HL-60/S4 treated with retinoic acid at 250 ng/mL for 4 days and 3 days (cell line): Measurements from ENCODE around the gene CSRP2.

Experiments
- in situ Hi-C: fragments of 300-500 bp; cut with MboI; formaldehyde crosslinking; loops from 2 replicates; pipeline ENCODE4 v1.7.0; 2022; ENCODE audit warnings: low sequenced_read_pairs

CSRP2 gene

DNA sequence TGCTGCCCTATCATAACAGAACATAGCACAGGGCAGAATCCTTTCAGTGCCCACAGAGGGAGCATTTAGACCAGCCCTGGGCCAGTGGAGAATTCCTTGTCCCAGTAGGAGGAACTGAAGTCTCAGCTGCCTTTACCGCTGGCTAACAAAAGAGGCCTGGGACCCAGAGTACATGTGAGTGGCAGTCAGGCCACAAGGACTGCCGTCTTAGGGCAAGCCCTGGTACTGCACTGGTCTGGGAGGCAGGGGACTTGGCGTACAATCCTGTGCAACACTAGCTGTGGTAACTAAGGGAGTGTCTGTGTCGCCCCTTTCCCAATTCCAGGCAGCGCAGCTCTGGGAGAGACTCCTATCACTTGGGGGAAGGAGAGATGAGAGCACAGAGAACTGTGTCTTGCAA lies 17.0 kb upstream of the CSRP2 start:
- in situ Hi-C loops = no loop called here

DNA sequence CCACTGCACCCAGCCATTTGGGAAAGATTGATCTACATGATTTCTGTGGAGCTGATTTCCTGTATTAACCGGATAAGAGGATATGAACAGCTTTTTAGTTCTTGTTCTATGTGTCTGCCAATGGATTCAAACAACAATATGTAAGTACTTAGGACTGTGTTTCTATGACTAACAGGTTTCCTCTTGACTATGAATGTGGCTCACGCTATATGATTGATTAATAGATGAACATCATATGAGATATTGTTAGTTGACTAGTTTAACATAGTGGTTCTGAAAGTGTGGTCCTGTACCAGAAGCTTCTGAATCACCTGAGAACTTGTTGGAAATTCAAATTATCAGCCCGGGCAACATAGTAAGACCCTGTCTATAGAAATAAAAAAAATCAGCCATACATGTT lies 12.8 kb upstream of the CSRP2 start:
- in situ Hi-C loops = no loop called here

- in situ Hi-C loops = no loop called here
Observed at GRCh38 chr12:76890151-76891143, 11.6 kb upstream of the CSRP2 start.

DNA sequence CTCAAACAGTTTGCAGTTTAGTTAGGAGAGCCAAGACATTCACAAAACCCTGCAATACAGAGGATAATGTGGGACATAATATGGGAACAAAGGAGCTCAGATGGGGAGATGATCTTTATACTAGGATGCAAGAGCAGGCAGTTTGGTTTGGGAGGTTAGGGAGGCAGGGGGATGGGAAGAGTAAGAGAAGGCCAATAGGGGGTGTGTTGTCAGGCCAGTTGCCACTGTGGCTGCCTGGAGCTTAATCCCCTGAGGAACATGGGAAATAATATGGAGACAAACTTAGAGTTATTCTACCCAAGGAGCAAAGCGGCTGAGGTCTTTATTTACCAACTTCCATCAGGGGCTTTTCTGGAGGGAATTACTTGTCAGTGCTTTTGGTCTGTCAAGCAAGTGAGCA lies 10.0 kb upstream of the CSRP2 start:
- in situ Hi-C loops = no loop called here

GRCh38 chr12:76883811-76884210 lies 5.0 kb upstream of the CSRP2 start:
- in situ Hi-C loops = no loop called here

GRCh38 chr12:76883151-76883550 lies 4.3 kb upstream of the CSRP2 start:
- in situ Hi-C loops = no loop called here

GRCh38 chr12:76882367-76882766 lies 3.5 kb upstream of the CSRP2 start:
- in situ Hi-C loops = no loop called here

DNA sequence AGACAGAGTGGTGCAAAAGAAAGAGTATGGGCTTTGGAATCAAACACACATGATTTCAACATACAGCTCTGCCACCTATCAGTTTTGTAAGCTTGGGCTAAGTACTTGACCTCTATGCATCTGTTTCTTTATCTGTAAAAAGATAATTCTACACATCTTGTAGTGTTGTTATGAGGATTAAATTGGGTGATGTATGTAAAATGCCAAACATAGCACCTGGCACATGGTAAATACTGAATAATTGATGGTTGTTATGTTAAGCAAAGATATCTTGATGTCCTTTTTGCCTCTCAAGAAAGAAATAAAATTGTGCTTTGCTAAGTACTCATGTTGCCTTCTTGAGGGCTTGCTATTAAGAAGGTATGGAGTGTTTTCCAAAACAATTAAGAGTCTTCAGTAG lies 2.3 kb upstream of the CSRP2 start:
- in situ Hi-C loops = no loop called here

DNA sequence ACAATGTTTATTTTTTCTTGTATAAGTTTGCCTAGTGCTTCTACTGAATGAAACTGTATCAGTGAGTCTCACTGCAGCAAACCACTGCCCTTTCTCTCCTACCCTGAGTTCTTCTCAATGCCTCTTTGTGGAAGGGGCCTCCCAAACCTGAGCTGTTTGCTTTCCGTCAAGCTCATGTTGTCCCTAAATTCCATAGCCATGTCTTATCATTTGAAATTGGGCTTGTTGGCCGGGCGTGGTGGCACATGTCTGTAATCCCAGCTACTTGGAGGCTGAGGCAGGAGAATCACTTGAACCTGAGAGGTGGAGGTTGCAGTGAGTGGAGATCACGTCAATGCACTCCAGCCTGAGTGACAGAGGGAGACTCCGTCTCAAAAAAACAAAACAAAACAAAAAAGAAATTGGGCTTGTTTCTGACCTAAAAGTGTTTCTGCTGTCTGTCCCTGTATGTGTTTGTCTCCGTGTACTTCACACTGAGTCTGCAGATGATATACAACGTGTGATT lies 1.8 kb upstream of the CSRP2 start:
- in situ Hi-C loops = no loop called here

DNA sequence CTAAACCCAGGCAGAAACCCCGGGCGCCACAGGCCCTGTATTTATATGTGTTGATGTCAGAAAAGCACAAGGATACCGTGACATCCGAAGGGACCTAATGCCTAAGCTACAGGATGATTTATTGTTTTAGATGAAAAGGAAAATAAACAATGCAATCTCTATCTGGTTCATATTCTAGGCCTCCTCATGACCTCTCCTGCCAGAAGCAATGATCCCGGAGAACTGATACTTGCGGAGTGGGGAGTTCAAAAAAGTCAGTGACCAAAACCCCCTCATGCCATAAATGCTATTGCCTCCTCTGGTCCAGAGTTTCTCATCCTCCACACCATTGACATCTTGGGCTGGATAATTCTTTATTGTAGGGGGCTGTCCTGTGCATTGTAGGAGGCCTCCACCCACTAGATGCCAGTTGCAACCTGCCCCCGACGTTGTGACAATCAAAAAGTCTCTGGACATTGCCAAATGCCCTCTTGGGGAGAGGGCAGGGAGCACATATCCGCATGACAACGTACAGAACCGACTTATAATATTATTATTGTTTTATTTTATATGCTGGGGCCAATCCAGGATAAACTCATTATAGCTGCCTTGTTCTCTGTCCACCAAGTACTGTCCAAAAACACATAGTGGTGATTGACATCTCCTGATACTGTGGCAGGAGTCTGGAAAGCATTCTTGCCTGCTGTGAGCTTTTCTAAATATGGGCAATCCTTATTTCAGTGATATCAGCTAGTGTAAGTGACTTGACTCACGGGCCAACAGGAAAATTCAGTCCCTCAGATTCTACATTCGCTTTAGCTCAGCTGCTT lies 1.1 kb upstream of the CSRP2 start:
- in situ Hi-C loops = no loop called here

DNA sequence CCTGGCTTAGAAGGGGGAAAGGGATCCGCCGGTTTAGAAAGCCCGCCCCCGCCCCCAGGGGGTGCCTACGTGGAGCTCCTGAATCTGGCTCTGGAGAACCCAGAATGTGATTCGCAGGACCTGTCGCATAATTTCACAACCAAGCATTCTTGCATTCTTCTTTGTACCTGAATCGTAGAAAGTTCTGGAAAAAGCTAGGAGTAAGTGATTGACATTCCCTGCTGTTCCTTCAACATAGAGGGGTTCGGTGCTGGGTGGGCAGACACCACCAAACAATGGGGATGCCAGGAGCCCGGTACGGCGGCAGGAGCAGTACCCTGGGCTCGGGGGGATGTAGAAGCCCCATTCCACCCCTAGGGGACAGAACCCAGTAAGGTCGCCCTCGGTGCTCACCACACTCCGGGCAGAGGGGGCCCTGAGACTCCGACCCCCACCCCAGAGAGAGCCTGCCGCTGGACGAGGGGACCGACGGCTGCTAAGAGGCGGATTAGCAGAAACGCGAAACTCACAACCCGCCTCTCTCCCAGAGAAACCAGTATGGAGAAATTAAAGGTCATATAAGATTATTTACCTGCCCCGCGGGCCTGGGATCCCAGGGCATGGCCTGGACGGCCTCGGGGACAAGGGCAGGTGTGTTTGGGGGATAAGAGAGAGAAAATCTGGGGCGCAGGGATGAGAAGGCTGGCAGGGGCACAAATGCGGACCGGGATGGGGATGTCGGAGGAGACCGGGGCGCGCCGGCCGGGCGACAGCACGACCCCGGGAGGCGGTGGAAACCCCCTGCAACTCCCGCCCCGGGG lies 520 bp downstream of the CSRP2 start:
- in situ Hi-C loops = no loop called here

DNA sequence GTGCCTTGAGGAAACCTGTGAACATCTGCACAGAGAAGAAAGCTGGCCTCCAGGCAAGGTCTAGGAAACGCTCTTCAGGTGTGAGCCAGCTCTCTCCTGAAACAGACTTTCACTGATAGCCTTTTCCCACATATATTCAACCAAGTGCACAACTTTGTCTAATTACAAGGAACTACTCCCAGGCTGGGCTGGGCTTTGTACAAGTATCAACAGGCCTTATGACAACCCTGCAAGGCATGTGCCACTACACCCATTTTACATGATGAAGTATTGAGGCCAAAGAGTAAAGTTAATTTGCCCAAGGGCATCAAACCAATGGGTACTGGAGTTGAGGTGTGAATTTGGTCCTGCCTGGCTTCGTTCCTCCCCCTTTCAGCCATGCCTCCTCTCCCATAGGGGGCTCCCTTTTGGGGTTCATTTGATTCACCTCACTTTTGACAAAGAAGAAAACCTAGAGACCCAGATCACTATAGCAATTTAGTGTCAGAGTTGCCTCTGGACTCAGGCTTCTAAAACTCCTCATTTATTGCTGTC lies 2.1 kb downstream of the CSRP2 start:
- in situ Hi-C loops = no loop called here

- in situ Hi-C loops = no loop called here
Observed at GRCh38 chr12:76874491-76875190, 4.2 kb downstream of the CSRP2 start.

- in situ Hi-C loops = no loop called here
Observed at GRCh38 chr12:76874027-76874426, 4.8 kb downstream of the CSRP2 start.

DNA sequence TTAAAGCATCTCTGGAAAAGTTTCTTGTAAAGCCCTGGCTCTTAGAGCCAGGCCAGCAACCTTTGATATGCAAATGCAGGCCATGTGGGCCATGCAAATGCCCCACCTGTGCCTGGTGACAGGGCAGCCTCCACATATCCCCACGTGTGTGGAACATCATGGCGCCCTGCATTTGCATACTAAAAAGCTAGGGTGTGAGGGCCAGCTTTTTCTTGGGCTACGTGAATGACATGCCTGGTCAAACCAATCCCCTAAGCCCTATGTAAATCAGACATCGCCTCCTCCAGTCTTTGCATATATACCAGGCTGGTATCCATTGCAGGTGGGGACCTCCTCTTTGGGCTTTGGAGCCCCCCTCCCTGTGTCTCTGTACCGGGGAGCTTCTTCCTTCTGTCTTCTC lies 6.4 kb downstream of the CSRP2 start:
- in situ Hi-C loops = no loop called here

DNA sequence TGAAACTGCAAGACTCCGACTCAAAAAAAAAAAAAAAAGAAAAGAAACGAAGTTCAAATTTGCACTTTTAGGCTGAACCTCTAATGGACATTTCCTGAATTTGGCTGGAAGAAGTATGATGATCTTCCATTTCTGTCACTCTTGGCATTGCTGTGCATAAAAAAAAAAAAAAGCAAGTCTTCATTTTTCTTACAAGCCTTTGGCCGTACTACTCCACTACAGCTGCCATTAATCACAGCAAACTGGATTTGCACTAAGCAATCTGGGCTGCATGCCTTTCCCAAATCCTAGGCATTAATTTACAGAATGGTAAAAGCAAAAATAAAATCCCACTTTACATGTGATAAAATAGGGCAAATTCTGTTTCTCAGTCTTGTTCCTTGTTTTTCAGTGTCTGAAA lies 7.1 kb downstream of the CSRP2 start:
- in situ Hi-C loops = no loop called here

DNA sequence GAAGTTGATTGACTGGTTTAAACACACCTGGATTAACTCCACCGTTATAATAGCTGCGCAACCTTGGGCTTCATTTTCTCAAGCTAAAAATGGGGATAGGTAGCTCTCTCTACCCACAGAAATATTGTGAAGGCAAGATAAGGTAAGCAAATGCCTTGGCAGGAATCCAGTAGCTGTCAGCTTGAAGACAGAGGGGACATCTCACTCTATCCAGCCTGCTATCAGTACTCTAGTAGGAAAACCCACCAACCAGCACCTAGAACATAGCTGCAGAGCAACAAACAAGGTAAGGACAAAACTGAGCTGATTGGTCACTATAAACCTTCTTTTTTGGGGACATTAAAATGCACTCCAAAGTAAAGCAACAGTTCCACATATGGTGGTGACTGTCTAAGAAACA lies 7.7 kb downstream of the CSRP2 start:
- in situ Hi-C loops = no loop called here

DNA sequence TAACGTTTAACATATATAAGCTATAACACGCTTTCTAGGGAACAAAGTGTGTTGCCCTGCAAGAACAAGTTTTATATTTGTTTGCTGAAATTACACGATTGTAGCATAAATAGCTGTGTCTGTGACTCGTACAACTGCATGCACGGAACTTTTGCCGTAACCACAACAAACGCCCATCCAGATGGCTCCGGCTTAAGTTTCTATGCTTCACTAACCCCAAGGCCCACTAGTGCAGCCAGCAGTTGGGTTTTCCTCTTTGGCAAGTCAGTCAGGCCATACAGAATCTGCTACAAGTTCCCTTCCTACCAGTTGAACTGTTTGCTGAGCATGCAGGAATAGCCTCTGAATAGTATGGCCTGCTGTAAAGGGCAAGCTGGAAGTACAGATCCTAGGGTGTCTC lies 12.1 kb downstream of the CSRP2 start:
- in situ Hi-C loops = no loop called here

DNA sequence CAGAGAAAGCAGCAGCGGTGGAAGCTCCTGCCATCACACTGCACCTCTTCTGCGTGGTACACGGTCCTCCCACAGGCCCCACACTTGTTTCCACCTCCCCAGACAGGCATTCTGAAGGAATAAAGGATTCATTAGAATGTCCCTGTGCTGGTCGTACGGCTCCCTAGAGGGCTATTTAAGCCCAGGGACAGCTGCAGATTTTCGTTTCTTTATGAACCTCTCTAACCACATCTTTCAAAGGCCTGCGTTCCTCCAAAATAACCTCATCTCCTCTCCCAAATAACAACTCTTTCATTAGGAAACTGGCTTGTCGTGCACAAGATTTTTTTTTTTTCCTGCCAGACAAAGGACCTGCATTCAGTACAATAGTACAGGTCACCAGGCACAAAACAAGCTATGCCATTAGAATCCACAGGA lies 12.7 kb downstream of the CSRP2 start:
- in situ Hi-C loops = no loop called here

DNA sequence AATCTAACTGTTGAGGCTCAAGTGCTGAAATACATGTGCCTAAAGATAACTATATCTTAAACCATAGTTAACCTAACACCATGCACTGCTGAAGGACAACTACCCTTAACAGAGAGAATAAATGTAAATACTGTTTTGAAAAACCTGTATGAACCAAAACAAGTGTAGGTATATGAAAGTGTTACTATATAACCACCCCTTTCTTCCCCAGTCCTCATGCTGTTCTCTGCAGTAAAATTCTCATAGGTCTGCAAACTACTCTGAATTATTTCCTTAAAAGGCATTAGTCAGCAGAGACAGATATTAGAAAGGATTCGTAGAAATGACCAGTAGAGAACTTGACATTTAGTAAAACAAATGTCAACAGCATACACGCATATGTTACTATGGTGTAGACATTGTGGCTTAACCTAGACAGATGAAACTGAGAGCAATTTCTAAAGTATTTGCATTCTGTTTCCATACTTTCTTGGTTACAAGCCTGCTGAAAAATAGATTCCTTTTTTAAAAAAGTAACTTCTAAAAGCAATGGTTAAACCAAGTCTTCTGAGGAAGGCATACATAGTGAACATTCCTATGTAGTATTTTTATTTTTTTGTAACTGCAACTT lies 13.9 kb downstream of the CSRP2 start:
- in situ Hi-C loops = no loop called here
